IMR-90 (cell line): ENCODE results near the gene CACNG7. TPM values are rescaled to one million over a fixed set of nuclear protein-coding genes. Genes with fewer than 3 reads are reported as not detected.

Experiments
- ATAC-seq: fragments of 200-7000 bp; cut with Tn5 transposase; 2 replicates; pipeline ENCODE4 v1.9.1; 2020; ENCODE audit warnings: low read depth, mild to moderate bottlenecking, moderate library complexity
- BruUV-seq: library from RNA; stranded (reverse); fragments of 400-500 nt; replicated peaks from 2 replicates; lab custom pipeline; 2021; lab: Mats Ljungman, UMichigan
- CTCF ChIA-PET: fragments of 300-600 bp; formaldehyde crosslinking; extraction: SDS; loops from one replicate; lab custom pipeline; 2021; ENCODE audit warnings: antibody characterized with exemption; lab: Yijun Ruan, JAX
- POLR2A ChIA-PET: fragments of 300-600 bp; sonication (Branson Sonifier 250); formaldehyde crosslinking; loops from one replicate; lab custom pipeline; 2022; ENCODE audit warnings: antibody characterized with exemption; ENCODE audit not compliant: unreplicated experiment; lab: Charles Lee
- DNase-seq: peaks from one replicate; pipeline ENCODE4 v3.0.0; 2013
- H2AFZ ChIP-seq: replicated peaks from 2 replicates; pipeline ENCODE3; 2013; ENCODE audit warnings: low read length, mild to moderate bottlenecking; ENCODE audit not compliant: poor library complexity
- H2AK5ac ChIP-seq: 2 replicates; pipeline ENCODE4 v1.6.1; 2013; ENCODE audit warnings: low read depth, low read length, inconsistent platforms
- H2AK9ac ChIP-seq: replicated peaks from 2 replicates; pipeline ENCODE3; 2013; ENCODE audit warnings: mild to moderate bottlenecking, low read depth, low read length, moderate library complexity; ENCODE audit not compliant: poor library complexity
- H2BK120ac ChIP-seq: 2 replicates; pipeline ENCODE4 v1.6.1; 2013; ENCODE audit warnings: low read depth, low read length, inconsistent platforms
- H2BK15ac ChIP-seq: 3 replicates; pipeline ENCODE4 v1.6.1; 2013; ENCODE audit warnings: low read depth, low read length, inconsistent platforms
- H2BK20ac ChIP-seq: 2 replicates; pipeline ENCODE4 v1.6.1; 2013; ENCODE audit warnings: low read depth, mild to moderate bottlenecking, inconsistent platforms, low read length, moderate library complexity
- H2BK5ac ChIP-seq: 2 replicates; pipeline ENCODE4 v1.6.1; 2013; ENCODE audit warnings: mild to moderate bottlenecking, low read depth, low read length, inconsistent platforms; ENCODE audit not compliant: poor library complexity, severe bottlenecking
- H3K14ac ChIP-seq: replicated peaks from 2 replicates; pipeline ENCODE4 v1.6.1; 2013; ENCODE audit warnings: low read depth, low read length, inconsistent platforms
- H3K18ac ChIP-seq: 2 replicates; pipeline ENCODE4 v1.6.1; 2013; ENCODE audit warnings: low read depth, low read length, control low read depth
- H3K23ac ChIP-seq: 2 replicates; pipeline ENCODE4 v1.6.1; 2013; ENCODE audit warnings: low read depth, low read length, inconsistent platforms
- H3K27ac ChIP-seq: 2 replicates; pipeline ENCODE4 v1.5.1; 2013; ENCODE audit warnings: mild to moderate bottlenecking, control low read depth, low read length; ENCODE audit not compliant: insufficient read depth
- H3K27me3 ChIP-seq: 2 replicates; pipeline ENCODE4 v1.6.1; 2013; ENCODE audit warnings: low read length; ENCODE audit not compliant: control insufficient read depth, insufficient read depth
- H3K36me3 ChIP-seq: 2 replicates; pipeline ENCODE4 v1.6.1; 2013; ENCODE audit warnings: low read length, mixed read lengths; ENCODE audit not compliant: control insufficient read depth, insufficient read depth
- H3K4ac ChIP-seq: 2 replicates; pipeline ENCODE4 v1.6.1; 2013; ENCODE audit warnings: low read depth, low read length, inconsistent platforms
- H3K4me1 ChIP-seq: 2 replicates; pipeline ENCODE4 v1.6.1; 2013; ENCODE audit warnings: low read length, mixed read lengths; ENCODE audit not compliant: control insufficient read depth, insufficient read depth
- H3K4me2 ChIP-seq: 2 replicates; pipeline ENCODE4 v1.6.1; 2013; ENCODE audit warnings: low read depth, mild to moderate bottlenecking, control low read depth, low read length, moderate library complexity
- H3K4me3 ChIP-seq: 2 replicates; pipeline ENCODE4 v1.5.1; 2013; ENCODE audit warnings: low read depth, mild to moderate bottlenecking, control low read depth, low read length, moderate library complexity; ENCODE audit not compliant: insufficient read depth
- H3K56ac ChIP-seq: 2 replicates; pipeline ENCODE4 v1.6.1; 2013; ENCODE audit warnings: low read length, inconsistent platforms; ENCODE audit not compliant: insufficient read depth; ENCODE audit errors: extremely low read depth
- H3K79me1 ChIP-seq, 2 experiments: 2 replicates each; pipeline ENCODE4 v1.6.1; 2013; ENCODE audit warnings: low read length in 2 of 2, inconsistent platforms in 1 of 2, low read depth in 1 of 2
- H3K9ac ChIP-seq: 2 replicates; pipeline ENCODE4 v1.6.1; 2013; ENCODE audit warnings: low read depth, low read length, control low read depth
- H3K9me1 ChIP-seq: 2 replicates; pipeline ENCODE4 v1.6.1; 2013; ENCODE audit warnings: low read length, inconsistent platforms; ENCODE audit not compliant: insufficient read depth
- H3K9me3 ChIP-seq: 2 replicates; pipeline ENCODE4 v1.6.1; 2013; ENCODE audit warnings: low read length; ENCODE audit not compliant: control insufficient read depth, insufficient read depth
- H4K20me1 ChIP-seq: 2 replicates; pipeline ENCODE4 v1.6.1; 2013; ENCODE audit warnings: low read length, inconsistent platforms; ENCODE audit not compliant: insufficient read depth
- H4K5ac ChIP-seq: 2 replicates; pipeline ENCODE4 v1.6.1; 2013; ENCODE audit warnings: mild to moderate bottlenecking, low read depth, low read length, control low read depth
- H4K8ac ChIP-seq, 2 experiments: 2 replicates each; pipeline ENCODE4 v1.6.1; 2013; ENCODE audit warnings: low read depth in 2 of 2, low read length in 2 of 2, control low read depth in 1 of 2, inconsistent platforms in 1 of 2
- H4K91ac ChIP-seq: 2 replicates; pipeline ENCODE4 v1.6.1; 2013; ENCODE audit warnings: low read depth, low read length, inconsistent platforms; ENCODE audit not compliant: insufficient read depth
- BHLHE40 ChIP-seq: fragments of 150-350 bp; IDR thresholded peaks from 2 replicates; pipeline ENCODE4 v1.6.1; 2016; ENCODE audit warnings: mild to moderate bottlenecking, low read depth, low read length
- CEBPB ChIP-seq: IDR thresholded peaks from 2 replicates; pipeline ENCODE4 v1.6.1; 2012; ENCODE audit warnings: low read depth, low read length, improper control_type of control experiment
- MXI1 ChIP-seq: IDR thresholded peaks from 2 replicates; pipeline ENCODE4 v1.6.1; 2012; ENCODE audit warnings: low read depth, mild to moderate bottlenecking, low read length, moderate library complexity, borderline replicate concordance
- NFE2L2 ChIP-seq: fragments of 150-350 bp; IDR thresholded peaks from 2 replicates; pipeline ENCODE4 v1.6.1; 2016; ENCODE audit warnings: low read depth, mild to moderate bottlenecking, low read length
- RCOR1 ChIP-seq: IDR thresholded peaks from 2 replicates; pipeline ENCODE4 v1.6.1; 2012; ENCODE audit warnings: mild to moderate bottlenecking, low read length, improper control_type of control experiment; ENCODE audit not compliant: insufficient replicate concordance
- WGBS, 2 experiments: methylation state at CpG; one replicate each; pipeline versions ENCODE4 v1.1.5 to v1.1.7; 2013; ENCODE audit warnings: missing lambda C conversion rate in 2 of 2; ENCODE audit not compliant: insufficient read length in 1 of 2; ENCODE audit errors: extremely low coverage in 2 of 2; 5-methylcytosine and 5-hydroxymethylcytosine counted together
- dilution Hi-C: fragments of 300-500 bp; cut with HindIII; formaldehyde crosslinking; loops from one replicate; pipeline ENCODE4 v1.14.3; 2018; ENCODE audit warnings: low sequenced_read_pairs; ENCODE audit not compliant: unreplicated experiment
- in situ Hi-C: fragments of 300-500 bp; cut with MboI; formaldehyde crosslinking; loops from 3 replicates; pipeline ENCODE4 v1.14.3; 2019; ENCODE audit warnings: low sequenced_read_pairs, inconsistent platforms, mixed read lengths
- intact Hi-C: fragments of 100-400 bp; cut with micrococcal nuclease; formaldehyde crosslinking; loops from 2 replicates; pipeline ENCODE4 v1.10.0; 2022
- polyA plus RNA-seq, 3 experiments: library from polyadenylated mRNA; depleted of rRNA; stranded (reverse); fragments of >200 nt; gene quantifications; 2 replicates each; pipeline ENCODE4 v1.2.3, GENCODE V29; 2012; ENCODE audit warnings: low replicate concordance in 1 of 3
- total RNA-seq: library from RNA; depleted of rRNA; stranded (reverse); fragments of >200 nt; gene quantifications from 2 replicates; pipeline ENCODE4 v1.2.3, GENCODE V29; 2012

The CACNG7 gene
- total and polyA plus RNA-seq, 2 of the 4 experiments (the other 2 are of a cell fraction): 0.36 to 6.7 TPM

DNA sequence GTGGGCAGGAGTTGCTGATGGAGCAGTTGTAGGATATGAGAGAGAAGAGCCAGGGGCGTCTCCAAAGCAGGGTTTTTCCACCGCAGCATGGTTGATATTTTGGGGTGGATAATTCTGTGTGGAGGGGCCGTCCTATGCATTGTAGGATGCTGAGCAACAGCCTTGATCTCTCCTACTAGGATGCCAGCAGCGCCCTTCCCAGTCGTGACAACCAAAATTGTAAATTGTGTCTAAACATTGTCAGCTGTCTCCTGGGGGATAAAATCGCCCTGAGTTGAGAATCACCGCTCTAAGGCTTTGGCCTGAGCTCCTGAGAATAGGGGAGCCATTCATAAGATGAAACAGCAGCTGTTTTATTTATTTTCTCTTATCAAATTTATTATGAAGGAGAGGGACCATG is 57.9 kb downstream of the CACNG7 start:
- Histone ChIP-seq H3K4me2 (no peak overlapping the region), H3K4me1 (no peaks in the 10 kb centered on the region), H4K91ac (no peak overlapping the region), H3K9ac (no peak overlapping the region), H3K9me1 (no peaks in the 10 kb centered on the region), H2AK9ac (no peak overlapping the region), H3K18ac (no peak overlapping the region), H3K36me3 (no peaks in the 10 kb centered on the region), H2BK15ac (no peak overlapping the region), H2BK120ac (no peak overlapping the region), H3K9me3 (no peaks in the 10 kb centered on the region), H3K4me3 (no peak overlapping the region), H3K79me1 (no peaks in the 10 kb centered on the region), H3K27ac (no peak overlapping the region), H4K8ac (no peak overlapping the region), H2AFZ (no peak overlapping the region), H3K4ac (no peak overlapping the region), H2BK5ac (no peak overlapping the region), H3K27me3 (peaks cover 32% of the 10 kb centered on the region), H3K23ac (no peak overlapping the region), H2BK20ac (no peak overlapping the region), H4K5ac (no peak overlapping the region), H4K20me1 (no peaks in the 10 kb centered on the region), H2AK5ac (no peak overlapping the region), H3K14ac (no peak overlapping the region), H3K56ac (no peak overlapping the region)
- no peak for DNase-seq
- WGBS, 2 experiments: 70% methylated on average over 2 of the region's 7 CpGs; no CpG with 5 or more reads in 1 of the 2 experiments
- intact Hi-C loops: no loop called here
- no TSS peak for BruUV-seq
- CTCF ChIA-PET: no interaction called here
- POLR2A ChIA-PET: no interaction called here
- in situ Hi-C loops: no loop called here
- ATAC-seq: no peak
- TF ChIP-seq NFE2L2 (no peak), MXI1 (no peak), BHLHE40 (no peak), RCOR1 (no peak), CEBPB (no peak)
- dilution Hi-C loops: no loop called here
